ENCODE data around the gene C1QTNF9B.
"Not testable (repeated sequence)": the region's sequence is repeated elsewhere in the genome, so short reads cannot be mapped to it uniquely, and the experiment has no call there.

The C1QTNF9B gene

DNA sequence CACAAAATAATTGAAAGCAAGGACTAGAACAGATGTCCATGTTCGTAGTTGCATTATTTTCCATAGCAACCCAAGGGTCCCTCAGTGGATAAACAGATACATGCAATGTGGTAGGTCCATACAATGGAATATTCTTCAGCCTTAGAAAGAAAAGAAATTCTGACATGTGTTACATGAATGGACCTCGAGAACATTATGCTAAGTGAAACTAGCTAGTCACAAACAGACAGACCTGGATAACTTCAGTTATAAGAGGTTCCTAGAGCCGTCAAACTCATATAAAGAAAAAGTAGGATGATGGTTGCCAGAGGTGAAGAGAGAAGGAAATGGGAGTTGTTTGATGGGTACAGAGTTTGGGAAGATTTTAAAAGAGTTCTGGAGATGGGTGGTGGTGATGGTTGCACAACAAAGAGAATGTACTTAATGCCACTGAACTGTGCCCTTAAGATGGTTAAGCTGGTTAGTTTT lies at the start of gene C1QTNF9B:
TSS of gene C1QTNF9B (minus strand) at position 51 of the 468 bp plus-strand sequence.
- DNase-seq = not testable (repeated sequence)

DNA sequence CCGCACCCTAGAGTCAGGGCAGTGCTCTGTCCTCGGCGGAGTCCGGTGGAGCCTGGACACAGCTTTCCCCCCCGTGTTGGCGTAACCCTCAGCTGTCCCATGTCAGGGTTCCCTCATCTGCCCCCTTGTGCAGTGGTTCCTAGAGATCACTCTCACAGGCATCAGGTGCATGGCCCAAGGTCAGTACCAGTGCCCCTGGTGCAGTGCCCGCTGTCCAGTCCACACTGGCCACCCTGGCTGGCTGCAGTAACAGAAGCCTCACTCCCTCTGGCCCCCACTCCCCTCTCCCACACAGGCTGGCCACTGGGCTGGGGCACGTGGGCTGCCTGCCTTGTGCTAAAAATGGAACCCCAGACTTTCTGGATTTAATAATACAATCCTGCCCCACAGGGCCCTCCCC lies 49.6 kb upstream of the C1QTNF9B start:
- no peak for DNase-seq

DNA sequence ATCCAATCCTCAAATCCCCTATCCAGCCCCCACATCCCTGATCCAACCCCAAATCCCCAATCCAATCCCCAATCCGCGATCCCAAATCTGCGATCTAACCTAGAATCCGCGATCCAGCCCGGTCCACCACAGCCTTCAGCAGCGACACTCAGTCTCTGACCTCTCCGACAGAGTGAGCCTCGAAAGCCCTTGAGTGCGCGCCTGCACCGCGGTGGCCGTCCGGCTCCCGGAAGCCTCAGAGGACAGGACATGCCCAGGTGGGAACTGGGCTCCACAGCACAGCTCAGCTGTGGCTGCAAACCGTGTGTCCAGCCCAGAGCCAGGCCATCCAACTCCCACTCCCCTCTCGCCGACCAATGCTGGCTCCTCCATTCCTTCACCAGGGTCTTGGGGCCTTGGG lies 48.8 kb upstream of the C1QTNF9B start:
- DNase-seq = no peak

DNA sequence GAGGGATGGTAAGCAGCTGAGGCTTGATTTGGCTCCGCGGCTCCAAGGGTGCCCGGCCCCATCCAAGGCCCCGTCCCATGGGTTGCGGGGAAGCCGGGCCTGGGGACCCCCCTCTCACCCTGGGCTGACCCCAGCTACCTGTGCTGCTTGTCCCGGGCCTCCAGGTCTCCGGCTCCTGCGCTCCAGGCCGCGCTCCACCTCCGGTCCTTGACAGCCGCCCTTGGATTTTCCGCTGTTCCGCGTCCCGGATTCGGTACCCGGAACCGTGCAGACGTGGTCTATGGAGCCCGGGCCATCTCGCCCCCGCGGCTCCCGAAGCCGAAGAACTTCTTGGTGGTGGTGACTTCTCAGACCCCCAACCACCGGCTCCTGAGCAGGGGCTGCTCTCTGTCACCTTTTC lies 48.3 kb upstream of the C1QTNF9B start:
- DNase-seq = no peak

DNA sequence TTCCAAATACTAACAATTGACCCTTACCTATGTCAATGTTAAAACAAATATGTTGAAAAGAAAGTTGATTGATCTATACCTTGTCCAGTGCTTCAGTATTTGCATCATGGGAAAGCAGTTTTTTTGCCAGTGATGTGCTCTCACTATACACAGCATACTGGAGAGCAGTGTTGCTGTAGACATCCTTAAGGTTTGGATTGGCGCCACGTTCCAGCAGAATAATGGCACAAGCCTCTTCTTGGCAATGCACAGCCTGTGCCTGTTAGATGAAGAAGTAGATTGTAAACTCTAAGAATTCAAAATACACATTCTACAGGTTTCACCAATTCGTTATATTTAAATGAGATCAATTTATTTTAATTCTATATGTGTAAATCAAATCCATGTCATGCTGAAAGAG lies 43.9 kb upstream of the C1QTNF9B start:
- no peak for DNase-seq

DNA sequence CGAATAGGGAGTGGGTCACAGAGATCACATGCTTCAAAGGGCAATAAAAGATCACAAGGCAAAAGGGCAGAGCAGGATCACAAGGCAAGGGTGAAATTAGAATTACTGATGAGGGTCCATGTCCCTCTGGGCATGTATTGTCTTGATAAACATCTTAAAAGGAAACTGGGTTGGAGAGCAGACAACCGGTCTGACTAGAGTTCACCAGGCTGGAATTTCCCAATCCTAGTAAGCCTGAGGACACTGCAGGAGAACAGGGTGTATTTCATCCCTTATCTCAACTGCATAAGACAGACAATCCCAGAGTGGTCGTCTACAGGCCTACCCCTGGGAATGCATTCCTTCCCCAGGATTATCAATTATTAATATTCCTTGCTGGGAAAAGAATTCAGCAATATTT lies 42.4 kb upstream of the C1QTNF9B start:
- not testable (repeated sequence) for DNase-seq

DNA sequence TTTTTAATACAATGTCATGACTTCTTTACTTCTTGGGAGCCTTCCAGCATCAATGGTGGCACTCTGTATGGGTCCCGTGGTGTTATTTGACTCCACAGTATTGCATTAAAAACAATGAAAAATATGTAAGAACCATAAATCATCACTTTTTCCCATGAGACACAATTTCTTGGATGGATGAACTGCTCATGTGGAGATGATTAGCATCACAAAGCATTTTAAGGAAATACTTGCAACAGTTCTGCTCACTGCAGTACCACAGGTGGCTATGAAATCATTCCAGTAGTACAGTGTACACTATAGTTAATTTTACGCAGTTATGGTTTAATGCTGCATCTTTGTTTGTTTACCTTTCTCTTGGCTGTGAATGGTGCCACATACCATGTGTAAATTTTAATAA lies 37.2 kb upstream of the C1QTNF9B start:
- no peak for DNase-seq

DNA sequence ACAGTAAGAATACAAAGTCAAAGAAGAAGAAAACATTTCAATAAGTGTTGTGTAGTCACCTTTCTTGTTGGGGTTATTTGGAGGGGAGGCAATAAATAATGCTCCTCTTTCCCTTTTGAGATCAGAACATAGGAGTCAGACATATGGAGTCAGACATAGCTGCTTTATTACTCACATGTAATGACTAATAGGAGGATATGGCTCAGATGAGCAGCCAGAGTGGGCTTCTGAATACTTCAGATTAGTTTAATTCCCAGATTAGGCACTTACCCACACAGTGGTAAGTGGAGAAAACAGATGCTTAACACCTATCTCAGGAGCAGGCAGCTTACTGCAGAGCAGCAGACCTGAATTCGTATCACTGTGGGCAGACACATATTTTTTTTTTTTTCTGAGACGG lies 31.7 kb upstream of the C1QTNF9B start:
- DNase-seq = no peak

DNA sequence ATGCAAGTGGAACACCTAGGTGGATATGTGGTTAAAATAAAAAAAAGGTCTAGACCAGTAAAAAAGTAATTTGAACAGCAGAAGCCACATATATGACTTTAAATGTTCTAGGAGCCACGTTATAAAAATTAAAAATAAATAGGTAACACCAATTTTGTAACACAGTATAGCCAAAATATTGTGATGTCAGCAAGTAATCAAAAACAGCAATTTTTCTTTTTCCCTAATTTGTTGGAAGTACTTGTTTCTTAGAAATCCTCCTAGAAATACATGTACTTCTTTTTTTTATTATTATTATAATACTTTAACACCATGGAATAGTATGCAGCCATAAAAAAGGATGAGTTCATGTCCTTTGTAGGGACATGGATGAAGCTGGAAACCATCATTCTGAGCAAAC lies 25.7 kb upstream of the C1QTNF9B start:
- no peak for DNase-seq

DNA sequence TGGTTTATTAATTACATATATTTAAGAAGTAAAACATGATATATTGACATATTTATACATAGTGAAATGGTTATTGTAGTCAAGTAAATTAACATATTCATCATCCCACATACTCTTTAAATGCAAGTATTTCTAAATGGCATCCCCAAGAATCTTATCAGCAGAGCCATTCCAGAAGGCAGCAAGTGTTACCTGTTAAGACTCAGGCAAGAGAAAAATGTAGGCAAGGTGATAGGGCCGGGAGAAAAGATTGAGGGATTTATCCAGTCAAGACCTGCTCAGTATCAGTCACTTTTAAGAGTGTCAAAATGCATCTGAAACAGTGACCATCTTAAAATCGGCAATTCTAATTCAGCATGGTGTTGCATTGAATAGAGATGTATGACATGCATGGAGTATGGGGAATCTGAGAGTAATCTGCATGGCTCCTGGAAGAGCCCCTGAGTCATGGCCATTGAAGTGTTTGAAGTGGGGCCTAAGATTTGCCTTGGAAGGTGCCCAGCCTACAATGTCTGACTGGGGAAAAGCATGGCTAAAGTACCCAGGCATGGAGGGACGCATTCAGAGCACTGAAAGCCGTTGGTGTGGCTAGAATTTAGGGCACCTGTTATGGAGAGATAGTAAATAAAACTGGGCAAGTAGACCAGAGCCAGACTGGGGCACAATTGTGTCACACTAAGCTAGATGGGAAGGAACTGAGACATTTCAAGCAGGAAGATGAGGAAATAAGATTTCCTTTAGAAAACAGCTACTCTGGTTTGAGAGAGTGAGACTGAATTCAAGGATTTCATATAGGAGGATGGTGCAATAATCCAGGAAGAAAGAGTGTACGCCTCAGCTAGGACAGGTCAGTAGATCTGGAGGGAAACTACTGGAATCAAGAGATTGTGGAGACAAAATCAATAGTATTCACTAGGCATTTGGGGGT lies 25.0 kb upstream of the C1QTNF9B start:
- DNase-seq = no peak

DNA sequence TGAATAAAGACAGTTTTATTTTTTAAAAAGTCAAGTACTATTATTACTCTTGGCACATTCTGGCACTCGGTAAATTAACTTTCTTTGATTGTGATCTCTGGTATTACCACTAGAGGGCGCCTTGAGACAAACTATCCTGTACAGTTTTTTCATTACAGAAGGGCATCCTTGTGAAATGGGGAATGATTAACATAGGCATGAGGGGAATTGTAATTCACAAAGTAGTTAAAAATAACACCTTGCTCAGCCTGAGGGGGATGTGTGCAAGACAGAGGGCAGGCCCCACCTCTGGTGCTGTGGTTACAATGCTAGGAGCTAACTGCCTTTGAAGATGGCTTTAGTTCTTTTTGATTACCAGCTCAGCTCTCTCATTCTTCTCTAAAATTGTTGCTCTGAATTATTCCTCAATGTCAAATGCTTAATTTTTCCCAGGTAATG lies 24.2 kb upstream of the C1QTNF9B start:
- no peak for DNase-seq

DNA sequence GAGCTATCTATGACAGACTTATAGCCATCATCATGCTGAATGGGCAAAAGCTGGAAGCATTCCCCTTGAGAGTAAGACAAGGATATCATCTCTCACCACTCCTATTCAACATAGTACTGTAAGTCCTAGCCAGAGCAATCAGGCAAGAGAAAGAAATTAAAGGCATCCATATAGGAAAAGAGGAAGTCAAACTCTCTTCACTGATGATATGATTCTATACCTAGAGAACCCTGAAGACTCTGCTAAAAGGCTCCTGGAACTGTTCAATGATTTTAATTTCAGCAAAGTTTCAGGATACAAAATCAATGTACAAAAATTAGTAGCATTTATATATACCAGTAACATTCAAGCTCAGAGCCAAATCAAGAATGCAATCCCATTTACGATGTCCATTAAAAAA lies 21.7 kb upstream of the C1QTNF9B start:
- DNase-seq = no peak

DNA sequence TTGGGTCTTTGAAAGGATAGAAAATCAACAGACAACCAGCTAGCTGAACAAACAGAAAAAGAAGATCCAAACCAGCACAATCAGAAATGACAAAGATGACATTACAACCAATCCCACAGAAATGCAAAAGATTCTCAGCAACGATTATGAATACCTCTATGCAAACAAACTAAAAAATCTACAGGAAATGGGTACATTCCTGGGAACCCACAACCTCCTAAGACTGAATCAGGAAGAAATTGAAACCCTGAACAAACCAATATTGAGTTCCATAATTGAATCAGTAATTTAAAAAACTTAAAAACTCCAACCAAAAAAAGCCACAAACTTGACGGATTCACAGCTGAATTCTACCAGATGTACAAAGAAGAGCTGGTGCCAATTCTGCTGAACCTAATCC lies 20.9 kb upstream of the C1QTNF9B start:
- DNase-seq = no peak

DNA sequence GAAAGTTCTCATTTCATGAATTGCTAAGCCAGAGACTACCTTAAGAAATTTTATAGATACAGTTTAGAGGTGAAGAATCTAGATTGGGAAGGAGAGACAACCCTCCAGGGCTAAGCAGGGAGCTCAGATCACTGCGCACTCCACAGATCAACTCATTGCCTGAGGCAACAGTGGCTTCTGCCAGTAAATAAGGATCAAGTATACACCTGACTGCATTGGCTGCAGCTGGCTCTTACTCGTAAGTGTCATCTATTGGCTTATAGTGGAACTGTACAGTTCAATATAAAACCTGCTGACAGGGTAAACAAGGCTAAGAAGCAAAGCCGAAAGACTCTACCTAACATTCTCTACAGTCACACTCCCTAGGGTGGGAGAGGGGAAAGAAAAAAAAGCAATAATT lies 18.0 kb upstream of the C1QTNF9B start:
- DNase-seq = no peak

DNA sequence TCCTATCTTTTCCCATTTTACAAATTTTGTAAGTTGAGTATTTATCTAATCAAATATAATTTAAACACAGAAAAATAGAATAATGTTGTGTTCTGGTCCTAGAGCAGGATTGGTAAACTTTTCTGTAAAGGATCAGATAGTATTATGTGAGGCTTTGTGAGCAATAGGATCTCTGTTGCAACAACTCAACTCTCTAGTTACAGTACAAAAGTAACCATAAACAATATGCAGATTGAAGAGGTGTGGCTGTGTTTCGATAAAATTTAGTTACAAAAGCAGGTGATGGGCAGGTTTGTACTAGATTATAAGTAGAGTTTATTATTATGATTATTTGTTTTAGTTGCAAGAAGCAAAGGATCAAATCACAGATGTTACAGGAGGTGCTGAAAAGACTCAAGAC lies 15.2 kb upstream of the C1QTNF9B start:
- no peak for DNase-seq

DNA sequence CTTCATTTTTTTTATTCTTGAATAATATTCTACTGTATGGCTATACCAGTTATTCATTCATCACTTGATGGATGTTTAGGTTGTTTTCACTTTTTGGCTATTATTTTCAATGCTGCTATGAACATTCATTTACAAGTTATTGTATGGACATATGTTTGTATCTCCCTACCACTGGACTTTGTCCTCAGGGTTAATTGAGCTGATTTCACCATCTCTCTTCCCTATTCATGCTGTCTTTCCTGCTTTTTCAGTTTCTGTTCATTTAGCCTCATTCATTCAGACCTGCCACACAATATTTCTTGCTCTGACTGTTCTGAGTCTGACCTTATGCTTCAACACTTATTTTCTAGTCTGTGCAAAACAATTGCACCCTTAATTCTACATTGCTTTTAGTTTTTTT lies 12.3 kb upstream of the C1QTNF9B start:
- no peak for DNase-seq

DNA sequence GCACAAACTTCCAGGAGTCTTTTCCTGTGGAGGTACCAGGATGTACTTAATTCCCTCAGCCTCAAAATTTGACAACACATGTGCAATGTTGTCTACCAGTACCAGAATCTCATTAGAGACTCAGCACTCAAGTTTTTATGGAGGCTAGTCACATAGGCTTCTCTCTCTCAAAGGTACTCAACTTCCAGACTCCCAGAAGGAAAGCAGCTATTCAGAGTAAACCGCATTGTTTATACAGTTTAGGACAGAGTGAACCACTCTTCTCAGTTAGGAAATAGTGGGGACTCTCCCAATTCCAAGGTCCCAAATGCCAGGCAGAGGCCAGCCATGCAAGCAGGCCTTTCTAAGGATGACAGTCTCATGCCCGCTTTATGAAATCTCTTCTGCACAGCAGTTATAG lies 8.5 kb upstream of the C1QTNF9B start:
- no peak for DNase-seq

DNA sequence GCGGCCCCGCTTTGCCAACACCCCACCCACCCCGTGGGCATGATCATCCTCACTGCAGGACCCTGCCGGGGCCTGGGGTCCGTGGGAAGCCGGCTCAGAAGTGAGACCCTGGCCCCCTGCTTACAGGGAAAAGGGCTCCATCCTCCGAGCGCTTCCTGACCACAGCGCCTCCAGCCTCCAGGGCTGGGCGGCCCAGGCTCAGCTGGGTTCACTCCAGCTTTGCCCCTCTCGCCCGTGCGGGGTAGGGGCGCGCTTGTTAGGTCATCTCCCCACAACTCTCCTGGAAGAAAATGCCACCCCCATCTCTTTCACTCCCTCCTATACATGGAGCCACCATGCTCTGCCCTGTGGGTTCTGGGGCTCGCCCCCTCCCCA lies 6.6 kb upstream of the C1QTNF9B start:
- no peak for DNase-seq

DNA sequence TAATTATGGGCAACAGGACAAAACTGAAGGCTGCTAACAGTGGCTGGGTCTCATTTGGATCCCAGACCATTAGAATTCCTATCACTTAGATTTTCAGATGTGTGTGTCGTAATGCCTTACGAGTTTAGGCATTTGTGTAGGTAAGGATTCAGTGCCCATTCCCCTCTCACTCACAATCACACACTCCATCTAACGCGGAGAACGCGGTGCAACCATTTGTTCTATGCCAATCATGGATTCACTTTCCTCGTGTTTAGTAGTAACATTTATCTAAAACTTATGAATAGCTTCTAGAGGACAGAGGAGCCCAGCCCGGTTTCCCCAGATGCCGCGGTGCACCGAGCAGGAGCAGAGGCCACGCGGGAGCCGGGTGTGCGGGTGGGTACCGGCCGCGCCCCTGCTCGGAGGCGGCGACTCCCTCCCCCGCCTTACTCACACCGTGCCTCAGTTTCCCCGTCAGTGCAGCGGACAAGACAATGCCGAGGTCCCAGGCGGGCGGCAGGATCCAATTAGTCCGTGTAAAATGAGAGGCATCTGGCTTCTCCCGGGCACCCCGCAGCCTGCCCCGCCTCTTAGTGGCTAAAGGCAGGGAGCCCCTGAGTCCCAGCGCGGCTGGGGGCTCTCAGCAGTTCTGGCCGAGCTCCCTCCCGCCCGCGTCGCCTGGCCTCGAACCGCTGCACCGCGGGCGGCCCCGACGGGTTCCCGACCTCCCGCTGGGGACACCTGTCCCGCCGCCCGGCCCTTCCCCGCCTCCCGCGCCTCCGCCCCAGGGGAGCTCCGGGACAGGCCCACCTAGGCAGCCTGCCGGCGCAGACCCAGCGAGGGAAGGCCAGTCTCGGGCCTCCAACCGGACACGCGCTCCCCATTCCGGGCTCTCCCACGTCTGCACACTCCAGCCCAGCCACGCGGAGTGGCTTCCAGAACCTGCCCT lies 5.9 kb upstream of the C1QTNF9B start:
- DNase-seq = no peak

DNA sequence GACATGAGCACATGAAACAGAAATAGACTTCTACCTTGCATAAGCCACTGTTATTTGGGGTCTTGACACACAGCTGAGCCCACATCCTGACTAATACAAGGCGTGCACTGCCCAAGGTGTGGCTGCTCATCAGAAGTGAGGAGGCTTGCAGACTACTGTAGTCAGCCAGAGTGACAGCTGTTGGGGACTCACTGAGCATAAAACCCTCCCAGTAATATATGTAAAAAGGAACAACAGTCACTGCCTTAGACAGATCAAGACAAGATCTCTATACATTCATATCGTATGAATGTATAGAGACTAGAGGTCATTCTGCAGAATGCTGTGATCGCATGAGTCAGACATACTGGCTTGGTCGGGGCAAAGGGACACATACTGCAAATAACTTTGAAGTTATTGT lies 4.1 kb upstream of the C1QTNF9B start:
- no peak for DNase-seq

DNA sequence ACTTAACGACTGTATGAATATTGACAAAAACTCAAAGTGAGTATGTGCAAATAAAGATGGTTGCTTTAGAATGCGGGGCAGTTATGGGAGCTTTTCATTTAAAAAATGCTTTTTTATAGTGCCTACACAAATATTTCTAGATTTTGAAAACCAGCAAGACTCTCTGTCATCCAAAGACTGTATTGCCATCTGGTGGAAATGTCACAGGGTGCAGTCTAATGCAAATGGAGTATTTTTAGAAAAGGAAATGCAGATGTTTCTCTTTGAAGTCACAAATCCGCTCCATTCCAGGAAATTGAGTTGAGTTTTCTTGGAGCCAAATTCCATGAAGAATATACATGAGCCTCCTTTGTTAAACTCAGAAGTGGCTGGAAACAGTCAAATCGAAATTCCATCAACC lies 2.3 kb upstream of the C1QTNF9B start:
- no peak for DNase-seq

DNA sequence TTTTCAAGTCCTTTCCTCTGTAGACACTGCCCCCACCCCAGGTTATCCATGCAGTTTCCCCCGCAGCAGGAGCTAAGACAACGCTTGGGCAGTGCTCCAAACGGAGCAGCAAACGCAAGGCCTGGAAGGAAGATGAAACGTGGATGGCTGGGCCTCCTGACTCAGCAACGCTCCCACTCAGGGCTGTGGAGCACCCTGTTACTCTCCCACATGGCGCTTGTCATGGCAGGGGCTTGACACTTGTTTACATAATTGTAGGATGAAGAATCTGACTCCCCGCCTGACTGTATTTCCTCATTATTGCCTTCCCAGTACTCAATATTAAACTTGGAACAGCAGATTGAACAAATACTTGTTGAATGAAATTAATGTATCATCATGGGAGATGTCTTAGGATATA lies 799 bp upstream of the C1QTNF9B start:
- no peak for DNase-seq

DNA sequence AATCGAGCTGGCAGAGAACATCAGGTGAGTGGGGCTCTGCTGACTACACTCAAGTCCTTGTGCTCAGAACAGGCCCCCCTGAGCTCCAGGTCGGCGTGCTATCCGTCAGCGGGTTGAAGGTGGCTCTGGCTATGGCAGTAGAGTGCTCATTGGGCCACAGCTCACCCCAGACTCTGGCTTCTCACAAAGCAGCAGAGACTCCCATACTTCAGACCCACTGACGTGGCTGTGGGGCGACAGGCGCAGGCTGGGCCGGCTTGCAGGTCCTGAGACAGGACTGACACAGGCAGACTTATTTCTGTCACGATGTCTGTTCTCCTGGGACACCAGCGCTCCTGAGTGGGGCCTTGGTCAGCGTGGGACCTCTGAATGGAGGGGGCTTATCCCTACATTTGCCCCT lies 2.6 kb downstream of the C1QTNF9B start:
- DNase-seq = not testable (repeated sequence)

DNA sequence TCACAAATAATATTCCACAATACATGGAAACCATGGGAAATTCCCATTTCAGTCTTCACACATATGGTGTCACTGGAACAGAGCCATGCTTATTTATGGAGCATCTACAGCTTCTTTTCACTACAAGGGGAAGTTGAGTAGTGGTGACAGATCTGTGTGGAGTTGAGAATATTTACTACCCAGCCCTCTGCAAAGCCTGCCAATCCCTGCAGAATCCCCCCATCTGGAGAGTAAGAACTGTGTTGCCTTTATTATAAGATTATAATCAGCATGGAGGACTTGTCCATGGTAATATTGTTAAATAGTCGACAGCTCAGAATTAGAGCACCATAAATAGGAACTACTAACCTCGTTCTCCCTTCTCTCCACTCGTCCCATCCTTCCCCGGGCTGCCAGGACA lies 3.5 kb downstream of the C1QTNF9B start:
- DNase-seq = not testable (repeated sequence)

All from activated CD8-positive, alpha-beta memory T cell treated with anti-CD3 and anti-CD28 coated beads, Interleukin-2, amount 50 U/mL, for 48 hours (primary cell).